Middle frontal gyrus (tissue), 1 donor: ENCODE results near the gene NR3C2.
"Not testable (repeated sequence)": the region's sequence is repeated elsewhere in the genome, so short reads cannot be mapped to it uniquely, and the experiment has no call there.

Source experiments
- DNase-seq: peaks from one replicate; pipeline ENCODE4 v3.0.0-alpha.2; 2015; ENCODE audit warnings: low spot score; ENCODE audit errors: extremely low spot score

The NR3C2 gene

DNA sequence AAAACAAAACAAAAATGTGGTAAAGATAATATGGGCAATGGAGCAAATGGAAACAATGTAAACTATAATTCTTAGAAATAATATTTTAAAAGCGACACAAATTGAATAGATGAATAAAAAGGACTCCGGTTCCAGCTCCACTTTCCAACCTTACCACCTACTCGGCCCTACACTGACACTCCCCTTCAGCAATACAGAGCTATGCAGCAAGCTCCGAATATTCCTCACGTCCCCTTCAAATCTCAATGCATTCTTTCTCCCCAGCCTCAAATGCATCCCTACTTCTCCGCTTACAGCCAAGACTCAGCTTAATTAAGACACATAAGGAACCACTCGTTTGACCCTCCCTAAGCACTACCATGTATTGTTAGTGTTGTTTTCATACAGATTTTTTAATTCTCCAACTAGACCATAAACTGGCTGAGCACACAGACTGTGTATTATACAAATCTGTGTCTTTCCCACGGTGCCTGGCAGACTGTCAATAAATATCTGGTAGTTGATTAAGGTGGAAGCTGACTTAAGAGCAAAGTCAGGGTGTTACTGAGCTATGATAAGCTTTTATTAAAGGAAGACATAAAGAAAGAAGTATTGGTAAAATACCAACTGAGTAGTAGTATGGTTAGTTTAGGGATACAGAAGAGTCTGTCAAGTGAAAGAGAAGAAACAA lies 219.1 kb downstream of the NR3C2 start:
- DNase-seq = no peak

- no peak for DNase-seq
Measured at GRCh38 chr4:148216866-148217814, 225.1 kb downstream of the NR3C2 start.

GRCh38 chr4:148216321-148216720 lies 225.9 kb downstream of the NR3C2 start:
- DNase-seq = no peak

GRCh38 chr4:148215202-148215601 lies 227.0 kb downstream of the NR3C2 start:
- DNase-seq = no peak

- DNase-seq = no peak
Measured at GRCh38 chr4:148214529-148215166, 227.6 kb downstream of the NR3C2 start.

- no peak for DNase-seq
Measured at GRCh38 chr4:148211533-148211932, 230.7 kb downstream of the NR3C2 start.

DNA sequence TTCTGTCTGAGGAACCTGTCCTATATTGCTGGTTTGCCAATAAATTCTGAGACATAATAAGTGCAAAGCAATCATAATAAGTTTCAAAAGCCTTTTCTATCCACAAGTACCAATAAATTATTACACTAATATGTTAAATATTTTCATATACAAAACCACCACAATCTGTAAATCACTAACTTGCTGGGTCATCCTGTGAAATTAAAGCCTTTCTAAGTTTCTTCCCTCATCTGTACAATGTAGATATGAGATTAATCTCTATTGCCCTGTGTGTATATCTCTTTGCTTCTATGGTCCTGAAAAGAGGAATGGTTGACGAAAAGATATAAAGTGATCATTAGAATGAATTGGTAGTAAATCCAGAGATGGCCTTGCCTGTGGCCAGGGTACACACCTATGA lies 231.6 kb downstream of the NR3C2 start:
- no peak for DNase-seq

GRCh38 chr4:148207068-148207467 lies 235.1 kb downstream of the NR3C2 start:
- DNase-seq = no peak

DNA sequence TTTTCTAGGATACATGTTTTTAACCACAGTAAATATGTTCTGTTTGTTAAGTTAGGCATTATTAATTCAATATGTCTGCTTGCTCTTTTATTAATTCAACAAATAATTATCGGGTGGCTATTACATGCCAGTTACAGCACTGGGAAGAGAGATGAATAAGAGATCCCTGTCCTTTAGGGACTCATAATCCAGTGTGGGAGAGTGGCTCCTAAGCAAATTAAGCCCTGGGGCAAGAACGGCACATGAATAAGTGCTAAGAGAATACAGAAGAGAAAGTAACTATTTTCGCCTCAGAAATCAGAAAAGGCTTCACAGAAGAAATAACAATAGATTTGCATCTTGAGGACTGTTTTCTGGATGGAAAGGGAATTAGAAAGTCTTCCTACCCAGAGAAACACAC lies 236.7 kb downstream of the NR3C2 start:
- DNase-seq = no peak

DNA sequence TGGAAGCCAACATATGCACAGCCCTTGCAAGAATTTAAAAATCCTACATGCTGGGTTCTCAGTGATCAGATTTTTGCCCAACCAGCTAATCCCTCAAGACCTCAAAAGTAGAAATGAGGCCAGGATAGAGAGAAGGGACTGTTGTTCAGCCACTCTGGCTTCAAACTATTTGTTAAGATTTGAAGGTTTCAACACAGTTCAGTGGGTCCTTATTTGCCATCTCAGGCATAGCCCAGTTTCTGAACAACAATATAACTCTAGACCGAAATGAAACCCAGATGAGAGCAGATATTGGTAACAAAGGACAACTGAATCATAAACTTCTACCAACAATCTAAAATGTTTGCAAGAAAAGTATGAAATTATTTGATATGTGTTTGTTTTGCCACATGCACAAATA lies 237.3 kb downstream of the NR3C2 start:
- no peak for DNase-seq

DNA sequence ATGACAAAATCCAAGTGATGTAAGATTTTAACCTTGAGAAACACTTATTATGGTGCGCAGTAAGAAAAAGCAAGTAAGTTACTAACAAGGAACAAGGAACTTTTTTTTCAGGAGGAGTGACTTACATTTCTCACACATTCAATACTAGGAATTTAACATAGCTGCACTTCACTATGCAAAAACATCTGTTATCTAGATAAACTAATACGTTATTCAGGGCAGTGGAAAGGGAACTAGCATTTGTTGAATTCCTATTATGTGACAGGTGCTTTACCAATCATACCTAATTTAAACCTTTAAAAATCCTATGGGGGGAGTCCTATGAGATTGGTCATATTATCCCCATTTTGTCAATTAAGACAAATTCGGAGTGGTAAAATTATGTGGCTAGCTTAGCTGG lies 238.0 kb downstream of the NR3C2 start:
- no peak for DNase-seq

GRCh38 chr4:148203056-148203898 lies 238.9 kb downstream of the NR3C2 start:
- DNase-seq = no peak

DNA sequence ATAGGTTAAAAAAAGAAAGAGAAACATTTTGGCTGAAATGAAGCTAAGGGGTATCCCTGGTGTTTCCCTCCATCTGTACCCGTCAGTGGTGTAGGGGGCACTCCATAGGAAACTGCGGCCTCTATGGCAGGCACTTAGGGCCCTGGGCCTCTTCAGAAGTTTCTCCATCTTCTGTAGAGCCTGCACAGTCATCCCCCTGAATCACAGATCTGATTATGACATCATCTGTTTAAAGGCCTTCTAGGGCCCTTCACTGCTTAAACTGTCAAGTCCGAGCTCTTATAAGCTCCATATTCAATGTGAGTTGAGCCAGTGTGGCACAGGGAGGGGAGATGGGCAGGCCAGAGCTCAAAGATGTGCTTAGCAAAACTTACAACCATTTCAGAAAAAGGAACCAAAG lies 241.3 kb downstream of the NR3C2 start:
- DNase-seq = no peak

- DNase-seq = no peak
Measured at GRCh38 chr4:148196164-148196563, 246.1 kb downstream of the NR3C2 start.

- DNase-seq = no peak
Measured at GRCh38 chr4:148192526-148192925, 249.7 kb downstream of the NR3C2 start.

DNA sequence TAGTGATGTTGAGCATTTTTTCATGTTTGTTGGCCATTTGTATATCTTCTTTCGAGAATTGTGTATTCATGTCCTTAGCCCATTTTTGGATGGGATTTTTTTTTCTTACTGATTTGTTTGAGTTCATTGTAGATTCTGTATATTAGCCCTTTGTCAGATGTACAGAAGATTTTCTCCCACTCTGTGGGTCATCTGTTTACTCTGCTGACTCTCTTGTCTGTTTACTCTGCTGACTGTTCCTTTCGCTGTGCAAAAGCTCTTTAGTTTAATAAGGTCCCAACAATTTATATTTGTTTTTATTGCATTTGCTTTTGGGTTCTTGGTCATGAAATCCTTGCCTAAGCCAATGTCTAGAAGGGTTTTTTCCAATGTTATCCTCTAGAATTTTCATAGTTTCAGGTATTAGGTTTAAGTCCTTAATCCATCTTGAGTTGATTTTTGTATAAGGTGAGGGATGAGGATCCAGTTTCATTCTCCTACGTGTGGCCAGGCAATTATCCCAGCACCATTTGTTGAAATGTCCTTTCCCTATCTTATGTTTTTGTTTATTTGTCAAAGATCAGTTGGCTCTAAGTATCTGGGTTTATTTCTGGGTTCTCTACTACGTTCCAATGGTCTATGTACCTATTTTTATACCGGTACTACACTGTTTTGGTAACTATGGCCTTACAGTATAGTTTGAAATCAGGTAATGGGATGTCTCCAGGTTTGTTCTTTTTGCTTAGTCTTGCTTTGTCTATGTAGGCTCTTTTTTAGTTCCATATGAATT lies 254.6 kb downstream of the NR3C2 start:
- DNase-seq = not testable (repeated sequence)

- no peak for DNase-seq
Measured at GRCh38 chr4:148184922-148185321, 257.3 kb downstream of the NR3C2 start.

GRCh38 chr4:148182230-148182911 lies 259.8 kb downstream of the NR3C2 start:
- DNase-seq = no peak

- DNase-seq = no peak
Measured at GRCh38 chr4:148173397-148174017, 268.7 kb downstream of the NR3C2 start.
